HL-60 (cell line): Measurements from ENCODE around the gene FBXO28.

Source experiments
- DNase-seq, 2 experiments: peaks; one replicate each; pipeline ENCODE4 v3.0.0-alpha.2; 2010 to 2020; ENCODE audit warnings: low read depth in 1 of 2, low spot score in 1 of 2
- H3K27ac ChIP-seq: fragments of 250-450 bp; sonication (Bioruptor Pico); replicated peaks from 2 replicates; pipeline ENCODE4 v1.5.1; 2020; ENCODE audit warnings: mild to moderate bottlenecking, moderate library complexity
- H3K27me3 ChIP-seq: fragments of 250-450 bp; sonication (Bioruptor Pico); 2 replicates; pipeline ENCODE4 v1.5.1; 2021; ENCODE audit warnings: mild to moderate bottlenecking, moderate library complexity; ENCODE audit not compliant: insufficient read depth, poor library complexity, severe bottlenecking
- H3K4me3 ChIP-seq: replicated peaks from 2 replicates; pipeline ENCODE4 v1.5.1; 2011; ENCODE audit warnings: mild to moderate bottlenecking, control low read depth, low read length; ENCODE audit not compliant: insufficient read depth
- CTCF ChIP-seq: IDR thresholded peaks from one replicate; pipeline ENCODE4 v1.5.1; 2011; ENCODE audit warnings: low read length, control low read depth, inconsistent platforms; ENCODE audit not compliant: insufficient read depth
- GABPA ChIP-seq: IDR thresholded peaks from 2 replicates; pipeline ENCODE4 v1.6.1; 2012; ENCODE audit warnings: low read depth
- POLR2AphosphoS5 ChIP-seq: IDR thresholded peaks from 2 replicates; pipeline ENCODE4 v1.6.1; 2012; ENCODE audit warnings: low read depth
- REST ChIP-seq: IDR thresholded peaks from 2 replicates; pipeline ENCODE4 v1.6.1; 2012; ENCODE audit warnings: low read depth; ENCODE audit not compliant: insufficient replicate concordance
- SPI1 ChIP-seq: IDR thresholded peaks from 2 replicates; pipeline ENCODE4 v1.6.1; 2012; ENCODE audit warnings: low read depth, mild to moderate bottlenecking, borderline replicate concordance

The FBXO28 gene

GRCh38 chr1:224193319-224193966 is 79.5 kb downstream of the FBXO28 start:
- Histone ChIP-seq H3K27me3 (no peaks in the 10 kb centered on the region), H3K4me3 (no peak overlapping the region), H3K27ac (no peak overlapping the region)
- TF ChIP-seq CTCF (no peak), POLR2AphosphoS5 (no peak), REST (no peak), GABPA (no peak), SPI1 (no peak)
- no peak for DNase-seq

- Histone ChIP-seq H3K27me3 (no peaks in the 10 kb centered on the region), H3K27ac (no peak overlapping the region), H3K4me3 (no peak overlapping the region)
- no peak for DNase-seq
- TF ChIP-seq CTCF, result no peak
- TF ChIP-seq POLR2AphosphoS5, result no peak
- TF ChIP-seq REST, result no peak
- no peak for TF ChIP-seq GABPA
- TF ChIP-seq SPI1, result no peak
Measured at GRCh38 chr1:224196813-224197600, 83.1 kb downstream of the FBXO28 start.

- DNase-seq, result no peak
- Histone ChIP-seq H3K27ac (no peak overlapping the region), H3K4me3 (no peak overlapping the region), H3K27me3 (no peaks in the 10 kb centered on the region)
- TF ChIP-seq CTCF (no peak), REST (no peak), SPI1 (no peak), GABPA (no peak), POLR2AphosphoS5 (no peak)
Measured at GRCh38 chr1:224198572-224198971, 84.7 kb downstream of the FBXO28 start.
